ENCODE results near the gene SCNN1A. TPM values are rescaled to one million over a fixed set of nuclear protein-coding genes. Genes with fewer than 3 reads are reported as not detected.

The SCNN1A gene
- total RNA-seq, 2 experiments from 2014 or later = 0.78 to 1.3 TPM

GRCh38 chr12:6311822-6312528 lies 63.4 kb downstream of the SCNN1A start:
- Mint-ChIP-seq H3K27me3 (peaks cover 25% of the 10 kb centered on the region), H3K27ac (no peak overlapping the region), H3K9me3 (no peaks in the 10 kb centered on the region), H3K4me1 (peaks cover 2% of the 10 kb centered on the region), H3K4me3 (no peak overlapping the region), H3K36me3 (ENCODE audit: low read depth) (no peaks in the 10 kb centered on the region)
- no peak for DNase-seq
- CTCF ChIA-PET = no interaction called here
- POLR2A ChIA-PET = no interaction called here

GRCh38 chr12:6310771-6311610 lies 64.4 kb downstream of the SCNN1A start:
- H3K4me1 Mint-ChIP-seq = peaks cover 2% of the 10 kb centered on the region
- no peak overlapping the region for H3K4me3 Mint-ChIP-seq
- CTCF ChIA-PET = no interaction called here
- no peaks in the 10 kb centered on the region for H3K36me3 Mint-ChIP-seq (ENCODE audit: low read depth)
- DNase-seq = no peak
- no peaks in the 10 kb centered on the region for H3K9me3 Mint-ChIP-seq
- POLR2A ChIA-PET = no interaction called here
- peaks cover 25% of the 10 kb centered on the region for H3K27me3 Mint-ChIP-seq
- no peak overlapping the region for H3K27ac Mint-ChIP-seq

- H3K27me3 Mint-ChIP-seq = peaks cover 32% of the 10 kb centered on the region
- DNase-seq = no peak
- no peaks in the 10 kb centered on the region for H3K36me3 Mint-ChIP-seq (ENCODE audit: low read depth)
- no peaks in the 10 kb centered on the region for H3K4me1 Mint-ChIP-seq
- H3K27ac Mint-ChIP-seq = no peak overlapping the region
- H3K4me3 Mint-ChIP-seq = no peak overlapping the region
- CTCF ChIA-PET = interaction anchor here (1.2 kb wide), 1 partner anchor 111 kb away, joined by 5 read pairs; no protein-coding TSS in a partner anchor
- no peaks in the 10 kb centered on the region for H3K9me3 Mint-ChIP-seq
- POLR2A ChIA-PET = interaction anchor here (1.3 kb wide), 1 partner anchor 11 kb away, joined by 4 read pairs; no protein-coding TSS in a partner anchor
These were observed 67.8 kb downstream of the SCNN1A start for GRCh38 chr12:6307529-6307928.

- Mint-ChIP-seq H3K9me3 (no peaks in the 10 kb centered on the region), H3K27me3 (peaks cover 33% of the 10 kb centered on the region), H3K27ac (no peak overlapping the region), H3K4me1 (no peaks in the 10 kb centered on the region), H3K36me3 (ENCODE audit: low read depth) (no peaks in the 10 kb centered on the region), H3K4me3 (no peak overlapping the region)
- POLR2A ChIA-PET = interaction anchor here (1.3 kb wide), 1 partner anchor 12 kb away, joined by 4 read pairs; no protein-coding TSS in a partner anchor
- DNase-seq = no peak
- CTCF ChIA-PET = no interaction called here
These were observed 68.7 kb downstream of the SCNN1A start for GRCh38 chr12:6306599-6307220.

GRCh38 chr12:6306151-6306550 lies 69.2 kb downstream of the SCNN1A start:
- no peak overlapping the region for H3K4me3 Mint-ChIP-seq
- peaks cover 31% of the 10 kb centered on the region for H3K27me3 Mint-ChIP-seq
- POLR2A ChIA-PET = no interaction called here
- no peaks in the 10 kb centered on the region for H3K9me3 Mint-ChIP-seq
- no peak overlapping the region for H3K27ac Mint-ChIP-seq
- no peak for DNase-seq
- CTCF ChIA-PET = no interaction called here
- H3K36me3 Mint-ChIP-seq (ENCODE audit: low read depth) = no peaks in the 10 kb centered on the region
- no peaks in the 10 kb centered on the region for H3K4me1 Mint-ChIP-seq

GRCh38 chr12:6303071-6303470 lies 72.3 kb downstream of the SCNN1A start:
- Mint-ChIP-seq H3K9me3 (no peaks in the 10 kb centered on the region), H3K27ac (no peak overlapping the region), H3K4me3 (no peak overlapping the region), H3K27me3 (peaks cover 22% of the 10 kb centered on the region), H3K4me1 (no peaks in the 10 kb centered on the region), H3K36me3 (ENCODE audit: low read depth) (no peaks in the 10 kb centered on the region)
- POLR2A ChIA-PET = no interaction called here
- no peak for DNase-seq
- CTCF ChIA-PET = interaction anchor here (0.9 kb wide), 1 partner anchor 24 kb away, joined by 3 read pairs; no protein-coding TSS in a partner anchor

- H3K36me3 Mint-ChIP-seq (ENCODE audit: low read depth) = no peaks in the 10 kb centered on the region
- H3K9me3 Mint-ChIP-seq = no peaks in the 10 kb centered on the region
- DNase-seq = no peak
- no peak overlapping the region for H3K4me3 Mint-ChIP-seq
- no peak overlapping the region for H3K27ac Mint-ChIP-seq
- no peaks in the 10 kb centered on the region for H3K4me1 Mint-ChIP-seq
- peaks cover 21% of the 10 kb centered on the region for H3K27me3 Mint-ChIP-seq
- ChIA-PET CTCF (interaction anchor here (0.9 to 1.4 kb wide), 2 partner anchors 24 to 265 kb away, joined by 3 read pairs; no protein-coding TSS in a partner anchor), POLR2A (no interaction called here)
These were observed 72.7 kb downstream of the SCNN1A start for GRCh38 chr12:6302621-6303020.

GRCh38 chr12:6301721-6302120 lies 73.6 kb downstream of the SCNN1A start:
- CTCF ChIA-PET = interaction anchor here (0.7 to 1.4 kb wide), 2 partner anchors 48 to 264 kb away, joined by 3 read pairs; no protein-coding TSS in a partner anchor
- Mint-ChIP-seq H3K27ac (no peak overlapping the region), H3K27me3 (peaks cover 18% of the 10 kb centered on the region), H3K4me3 (no peak overlapping the region), H3K9me3 (no peaks in the 10 kb centered on the region), H3K4me1 (no peaks in the 10 kb centered on the region), H3K36me3 (ENCODE audit: low read depth) (no peaks in the 10 kb centered on the region)
- POLR2A ChIA-PET = no interaction called here
- DNase-seq = no peak

- Mint-ChIP-seq H3K36me3 (ENCODE audit: low read depth) (no peaks in the 10 kb centered on the region), H3K4me1 (no peaks in the 10 kb centered on the region), H3K4me3 (no peak overlapping the region), H3K27ac (no peak overlapping the region), H3K9me3 (no peaks in the 10 kb centered on the region), H3K27me3 (peaks cover 14% of the 10 kb centered on the region)
- DNase-seq = no peak
- ChIA-PET POLR2A (no interaction called here), CTCF (interaction anchor here (0.7 to 1.1 kb wide), 2 partner anchors 20 to 26 kb away, joined by 3 read pairs; no protein-coding TSS in a partner anchor)
These were observed 78.2 kb downstream of the SCNN1A start for GRCh38 chr12:6297170-6297569.

Other genes with a start within 250 kb of the SCNN1A start
- gene CD9, start 175.2 kb downstream of the SCNN1A start, total RNA-seq = 1 to 10 TPM in 1 of 2 experiments, under 1 TPM in 1; 0.90 to 1.0 TPM
- gene PLEKHG6, start 64.9 kb downstream of the SCNN1A start, total RNA-seq = not detected
- 10 to 100 TPM; 61.5 to 61.9 TPM for gene TNFRSF1A, start 33.5 kb downstream of the SCNN1A start, total RNA-seq
- under 1 TPM; 0.38 to 0.40 TPM for gene LTBR, start 8.6 kb upstream of the SCNN1A start, total RNA-seq
- gene CD27, start 69.4 kb upstream of the SCNN1A start, total RNA-seq = 10 to 100 TPM; 39.9 to 43.4 TPM
- 10 to 100 TPM; 45.0 to 49.0 TPM for gene TAPBPL, start 76.5 kb upstream of the SCNN1A start, total RNA-seq
- gene VAMP1, start 95.1 kb upstream of the SCNN1A start, total RNA-seq = 10 to 100 TPM; 45.1 to 50.9 TPM
- gene MRPL51, start 117.7 kb upstream of the SCNN1A start, total RNA-seq = 100 to 1,000 TPM; 204 to 208 TPM
- 100 to 1,000 TPM; 153 to 156 TPM for gene NCAPD2, start 118.5 kb upstream of the SCNN1A start, total RNA-seq
- 1,000 to 10,000 TPM; 5,691 to 5,753 TPM for gene GAPDH, start 159.0 kb upstream of the SCNN1A start, total RNA-seq
- gene IFFO1, start 180.5 kb upstream of the SCNN1A start, total RNA-seq = 10 to 100 TPM; 23.1 to 23.6 TPM
- 10 to 100 TPM; 46.5 to 50.9 TPM for gene NOP2, start 192.7 kb upstream of the SCNN1A start, total RNA-seq
- 100 to 1,000 TPM; 223 to 234 TPM for gene CHD4, start 231.8 kb upstream of the SCNN1A start, total RNA-seq

Data from activated CD4-positive, alpha-beta memory T cell treated with anti-CD3 and anti-CD28 coated beads, Interleukin-2, amount 10 ng/mL, durations not matched to agents 7 days and 5 days (primary cell).